ENCODE data around the gene TRAPPC3. TPM values are rescaled to one million over a fixed set of nuclear protein-coding genes. Genes with fewer than 3 reads are reported as not detected.
"Not testable (repeated sequence)": the region's sequence is repeated elsewhere in the genome, so short reads cannot be mapped to it uniquely, and the experiment has no call there.

Gene TRAPPC3
- total RNA-seq, 1 donor from 2014 or later, result 106 TPM

DNA sequence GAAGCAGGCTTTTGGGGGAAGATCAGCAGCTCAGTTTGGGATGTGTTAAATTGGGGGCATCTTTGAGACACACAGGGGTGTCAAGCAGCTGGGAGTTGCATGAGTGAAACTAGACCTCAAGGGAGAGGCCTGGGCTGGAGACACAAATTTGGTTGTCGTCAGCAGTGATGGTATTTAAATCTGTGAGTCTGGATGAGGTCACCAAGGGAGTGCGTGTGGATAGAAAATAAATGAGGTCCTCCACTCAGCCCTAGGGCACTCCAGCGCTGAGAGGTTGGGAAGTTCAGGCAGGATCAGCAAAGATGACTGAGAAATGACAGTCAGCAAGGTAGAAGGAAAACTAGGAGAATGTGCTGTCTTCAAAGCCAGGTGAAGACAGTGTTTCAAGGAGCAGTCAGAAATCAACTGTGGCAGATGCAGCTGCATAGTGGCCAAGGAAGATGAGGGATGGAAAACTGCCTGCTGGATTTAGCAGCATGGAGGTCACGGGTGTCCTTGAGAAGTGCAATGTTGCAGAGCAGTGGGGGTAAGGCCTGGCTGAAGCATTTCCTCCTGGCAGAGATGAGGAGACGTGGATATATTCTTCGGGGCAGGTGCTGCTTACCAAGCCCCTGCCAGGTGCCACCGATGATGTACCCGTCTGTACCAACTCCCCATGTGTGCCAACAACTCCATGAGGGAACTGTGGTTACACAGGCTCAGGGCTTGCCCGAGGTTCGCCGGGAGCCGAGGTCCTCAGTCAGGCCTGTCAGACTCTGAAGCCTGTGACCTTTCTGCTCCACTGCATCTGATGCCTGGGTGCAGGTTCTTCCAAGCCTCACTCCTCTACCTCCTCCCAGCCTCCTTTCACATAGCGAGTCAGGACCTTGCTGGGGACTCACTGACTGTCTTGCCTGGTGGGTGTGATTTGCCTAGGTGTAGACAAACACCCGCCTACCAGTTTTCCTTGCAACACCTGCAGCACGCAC, 17.9 kb upstream of the TRAPPC3 start:
- DNase-seq (ENCODE audit: low read depth, low spot score), result no peak

DNA sequence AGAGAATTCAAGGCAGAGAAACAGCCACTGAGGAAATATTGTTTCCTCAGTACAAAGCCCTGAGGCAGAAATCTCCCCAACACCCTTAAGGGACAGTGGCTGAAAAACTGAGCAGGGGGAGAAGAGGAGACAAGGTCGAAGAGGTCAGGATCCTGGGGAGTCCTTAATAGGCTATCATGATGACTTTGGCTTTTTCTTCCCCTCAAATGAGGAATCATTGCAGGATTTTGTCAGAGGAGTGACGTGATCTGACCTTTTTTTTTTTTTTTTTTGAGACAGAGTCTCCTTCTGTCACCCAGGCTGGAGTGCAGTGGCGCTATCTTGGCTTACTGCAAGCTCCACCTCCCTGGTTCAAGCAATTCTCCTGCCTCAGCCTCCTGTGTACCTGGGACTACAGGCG, 16.9 kb upstream of the TRAPPC3 start:
- DNase-seq (ENCODE audit: low read depth, low spot score), result no peak

DNA sequence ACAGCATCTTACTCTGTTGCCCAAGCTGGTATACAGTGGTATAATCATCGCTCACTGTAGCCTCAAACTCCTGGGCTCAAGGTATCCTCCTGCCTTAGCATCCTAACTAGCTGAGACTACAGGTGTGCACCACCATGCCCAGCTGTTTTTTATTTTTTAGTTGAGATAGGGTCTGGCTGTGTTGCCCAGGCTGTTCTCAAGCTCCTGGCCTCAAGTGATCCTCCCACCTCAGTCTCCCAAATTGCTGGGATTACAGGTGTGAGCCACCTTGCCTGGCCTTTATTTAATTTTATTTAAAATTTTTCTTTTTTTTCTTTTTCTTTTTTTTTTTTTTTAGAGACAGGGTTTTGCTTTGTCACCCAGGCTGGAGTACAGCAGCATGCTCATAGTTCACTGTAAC, 15.9 kb upstream of the TRAPPC3 start:
- no peak for DNase-seq (ENCODE audit: low read depth, low spot score)

DNA sequence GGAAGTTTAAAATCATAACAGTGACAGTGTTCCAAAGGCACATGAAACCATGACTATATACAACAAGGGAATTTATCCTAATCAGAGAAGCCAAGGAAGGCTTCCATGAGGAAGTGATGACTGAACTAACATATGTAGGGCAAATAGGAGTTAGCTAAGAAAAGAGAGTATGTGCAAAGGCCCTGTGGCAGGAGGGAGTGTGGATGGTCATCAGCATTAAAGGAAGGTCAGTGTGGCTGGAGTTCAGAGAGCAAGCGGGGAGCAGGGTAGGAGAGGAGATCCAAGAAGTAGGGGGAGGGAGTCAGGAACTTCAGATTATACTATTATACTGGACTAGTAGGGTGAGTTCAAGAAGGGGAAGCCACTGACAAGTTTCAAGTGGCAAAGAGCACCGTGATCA, 15.1 kb upstream of the TRAPPC3 start:
- DNase-seq (ENCODE audit: low read depth, low spot score), result no peak

DNA sequence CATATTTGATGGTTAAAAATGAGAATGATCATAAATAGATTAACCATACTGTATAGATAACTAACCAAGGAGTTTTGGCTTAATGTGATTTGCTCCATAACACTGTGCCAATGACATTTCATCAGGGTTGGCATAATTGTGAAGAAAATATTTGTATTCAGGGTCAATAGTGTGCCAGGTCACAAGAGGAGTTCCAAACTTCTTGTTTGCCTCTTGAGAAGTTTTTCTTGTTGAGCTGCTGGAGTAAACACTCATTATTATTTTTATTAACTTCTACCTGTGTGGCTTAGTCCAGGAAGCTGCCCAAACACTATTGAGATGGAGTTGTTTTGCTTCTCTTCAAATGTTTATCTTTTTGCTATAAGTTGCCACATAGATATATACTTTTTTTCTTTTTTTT, 14.1 kb upstream of the TRAPPC3 start:
- DNase-seq (ENCODE audit: low read depth, low spot score), result no peak

DNA sequence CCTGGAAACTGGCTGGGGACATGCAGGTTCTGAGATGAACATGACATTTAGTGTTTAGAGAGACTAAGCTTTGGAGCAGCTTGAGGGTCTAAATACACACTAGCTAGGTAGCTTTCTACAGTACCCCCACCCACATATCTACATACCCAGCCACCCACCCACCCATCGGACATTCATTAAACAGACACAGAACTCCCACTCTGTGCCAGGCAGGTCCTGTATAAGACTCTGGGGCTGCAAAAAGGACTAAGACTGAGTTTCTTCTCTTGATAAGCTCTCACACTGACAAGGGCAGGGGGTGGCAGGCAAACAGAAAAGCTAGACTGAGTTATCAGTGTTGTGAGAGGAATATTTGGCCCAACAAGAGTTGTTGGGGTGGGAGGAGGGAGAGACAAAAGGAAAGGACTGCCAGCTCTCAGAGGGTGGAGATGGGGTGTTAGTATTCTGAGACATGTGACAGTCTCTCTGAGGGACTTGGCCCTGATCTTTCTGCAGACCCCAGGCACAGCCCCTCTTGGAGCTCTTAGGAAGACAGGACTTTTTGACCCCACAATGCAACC, 13.5 kb upstream of the TRAPPC3 start:
- no peak for DNase-seq (ENCODE audit: low read depth, low spot score)

DNA sequence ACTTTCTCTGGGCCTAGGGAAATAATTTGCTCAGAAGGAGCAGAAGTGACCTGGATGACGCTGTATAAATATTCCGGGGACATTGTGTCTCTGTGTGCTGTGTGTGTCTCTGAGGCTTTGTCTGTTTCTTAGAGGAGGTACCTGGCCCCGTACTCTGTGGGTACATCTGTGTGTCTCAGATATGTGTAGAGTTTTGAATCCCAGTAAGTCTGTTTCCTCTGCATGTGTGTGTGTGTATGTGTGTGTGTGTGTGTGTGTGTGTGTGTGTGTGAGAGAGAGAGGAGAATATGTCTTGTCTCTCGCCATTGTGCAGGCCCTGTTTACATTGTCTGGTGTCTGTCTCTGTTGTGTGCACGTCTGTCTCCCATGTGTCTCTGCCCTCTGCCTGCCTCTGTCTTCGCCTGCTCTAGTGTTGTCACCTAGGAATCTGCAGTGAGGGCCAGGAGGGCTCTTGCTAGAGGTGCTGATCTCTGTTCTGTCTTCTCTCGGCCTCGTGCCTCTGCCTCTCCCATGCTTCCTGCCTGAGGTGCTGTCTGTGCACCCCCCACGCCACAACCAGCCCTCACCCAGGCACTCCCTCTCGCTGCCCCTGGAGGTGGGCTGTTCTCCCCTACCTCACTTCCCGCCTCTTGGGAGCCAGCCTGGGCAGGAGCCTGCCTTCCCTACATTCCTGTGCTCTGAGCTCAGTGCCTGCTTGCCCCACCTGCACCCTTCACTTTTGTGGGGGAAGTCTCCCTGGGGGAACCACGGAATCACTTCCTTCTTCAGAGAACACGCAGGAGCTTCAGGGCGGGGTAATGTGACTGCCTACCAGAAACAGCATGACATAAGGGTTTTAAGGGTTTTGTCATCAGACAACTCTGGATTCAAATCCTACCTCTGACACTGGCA, 12.6 kb upstream of the TRAPPC3 start:
- DNase-seq (ENCODE audit: low read depth, low spot score), result no peak

DNA sequence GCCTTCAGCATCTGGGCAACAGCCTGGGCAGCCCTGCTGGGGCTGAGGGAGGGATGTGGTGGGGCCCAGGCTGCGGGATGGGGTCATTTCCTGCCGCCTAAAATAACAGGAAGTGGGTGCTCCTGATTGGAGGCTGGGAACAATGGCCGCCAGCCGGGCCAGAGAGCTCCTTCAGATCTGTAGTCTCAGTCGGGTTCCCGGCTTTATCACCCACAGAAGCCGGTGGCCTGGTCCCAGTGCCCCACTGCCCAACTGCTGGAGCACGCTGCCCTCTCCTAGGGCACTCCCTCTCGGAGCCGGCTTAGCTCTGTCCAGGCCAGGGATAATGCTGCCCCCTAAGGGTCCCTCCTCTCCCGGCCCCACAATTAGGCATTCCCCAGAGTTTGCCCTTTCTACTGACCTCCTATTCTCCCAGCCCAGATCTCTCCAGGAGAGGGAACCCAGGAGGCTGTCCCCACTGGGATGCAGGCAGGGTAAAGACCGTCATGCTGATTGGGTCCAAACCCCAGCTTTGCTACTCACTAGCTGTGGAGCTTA, 11.7 kb upstream of the TRAPPC3 start:
- no peak for DNase-seq (ENCODE audit: low read depth, low spot score)

DNA sequence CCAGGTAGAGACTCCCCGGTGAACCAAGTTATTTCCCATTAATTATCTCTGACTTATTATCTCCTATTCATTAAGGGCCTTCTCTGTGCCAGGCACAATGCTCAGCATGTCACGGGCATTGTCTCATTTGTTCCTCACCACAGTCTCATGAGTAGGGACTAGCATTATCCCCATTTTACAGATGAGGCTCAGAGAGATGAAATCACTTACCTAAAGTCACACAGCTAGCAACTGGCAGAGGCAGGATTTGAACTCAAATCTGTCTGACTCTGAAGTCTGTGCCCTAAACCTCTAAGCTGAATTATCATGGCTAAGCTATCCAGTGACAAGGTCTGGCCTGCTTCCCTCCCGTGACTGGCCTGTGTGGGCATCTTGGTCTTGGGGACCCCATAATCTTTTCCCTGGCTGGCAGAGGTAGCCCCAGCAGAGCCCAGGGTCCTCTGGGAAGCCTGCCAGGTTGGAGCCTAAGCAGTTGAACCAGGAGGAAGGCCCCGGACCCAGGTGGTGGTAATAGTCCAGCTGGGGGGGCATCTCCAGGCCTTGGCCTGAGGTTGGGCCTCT, 11.2 kb upstream of the TRAPPC3 start:
- DNase-seq (ENCODE audit: low read depth, low spot score), result no peak

DNA sequence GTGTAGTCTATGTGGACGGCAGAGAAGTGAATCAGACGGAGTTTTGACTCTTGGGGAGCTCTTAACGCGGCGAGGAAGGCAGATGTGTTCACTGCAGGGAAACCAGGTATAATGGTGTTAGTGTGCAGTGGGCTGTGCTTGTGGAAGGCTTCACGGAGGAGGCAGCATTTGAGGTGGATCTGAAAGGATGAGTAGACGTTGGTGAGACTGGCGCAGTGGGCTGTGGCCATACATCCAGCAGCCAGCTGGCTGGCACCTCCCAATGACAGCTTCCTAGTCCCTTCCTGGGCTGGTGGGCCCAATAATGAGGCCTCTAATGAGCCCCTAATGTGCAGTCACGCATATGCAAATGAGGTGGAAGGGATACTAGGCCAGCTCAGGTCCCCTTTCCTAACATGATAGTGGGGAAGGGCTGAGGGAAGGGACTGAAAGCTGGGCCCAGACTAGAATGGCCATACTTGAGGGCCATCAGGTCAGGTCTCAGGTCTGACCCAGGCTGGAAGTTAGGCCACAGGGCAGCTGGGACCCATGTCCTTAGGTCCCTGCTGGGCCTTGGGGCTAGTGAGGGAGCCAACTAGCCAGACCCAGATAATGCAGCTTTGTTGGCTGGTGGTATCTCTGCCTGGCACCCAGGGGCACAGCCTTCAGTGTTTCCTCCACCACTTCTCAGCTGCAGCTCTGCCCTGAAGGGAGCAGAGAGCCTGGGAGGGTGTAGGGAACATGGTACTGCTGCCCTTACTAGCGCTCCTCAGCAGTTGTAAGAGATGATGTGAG, 10.5 kb upstream of the TRAPPC3 start:
- no peak for DNase-seq (ENCODE audit: low read depth, low spot score)

DNA sequence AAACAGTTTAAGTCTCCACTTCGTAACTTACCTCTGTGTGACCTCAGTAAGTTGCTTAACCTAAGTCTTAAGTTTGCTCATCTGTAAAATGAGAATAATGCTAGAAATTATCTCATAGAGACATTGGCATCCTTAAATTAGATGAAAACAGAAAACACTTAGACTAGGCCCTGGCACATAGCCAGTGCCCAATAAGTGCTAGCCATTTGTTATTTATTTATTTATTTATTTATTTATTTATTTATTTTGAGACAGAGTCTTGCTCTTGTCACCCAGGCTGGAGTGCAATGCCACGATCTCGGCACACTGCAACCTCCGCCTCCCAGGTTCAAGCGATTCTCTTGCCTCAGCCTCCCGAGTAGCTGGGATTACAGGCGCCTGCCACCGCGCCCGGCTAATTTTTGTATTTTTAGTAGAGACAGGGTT, 9.6 kb upstream of the TRAPPC3 start:
- not testable (repeated sequence) for DNase-seq (ENCODE audit: low read depth, low spot score)

DNA sequence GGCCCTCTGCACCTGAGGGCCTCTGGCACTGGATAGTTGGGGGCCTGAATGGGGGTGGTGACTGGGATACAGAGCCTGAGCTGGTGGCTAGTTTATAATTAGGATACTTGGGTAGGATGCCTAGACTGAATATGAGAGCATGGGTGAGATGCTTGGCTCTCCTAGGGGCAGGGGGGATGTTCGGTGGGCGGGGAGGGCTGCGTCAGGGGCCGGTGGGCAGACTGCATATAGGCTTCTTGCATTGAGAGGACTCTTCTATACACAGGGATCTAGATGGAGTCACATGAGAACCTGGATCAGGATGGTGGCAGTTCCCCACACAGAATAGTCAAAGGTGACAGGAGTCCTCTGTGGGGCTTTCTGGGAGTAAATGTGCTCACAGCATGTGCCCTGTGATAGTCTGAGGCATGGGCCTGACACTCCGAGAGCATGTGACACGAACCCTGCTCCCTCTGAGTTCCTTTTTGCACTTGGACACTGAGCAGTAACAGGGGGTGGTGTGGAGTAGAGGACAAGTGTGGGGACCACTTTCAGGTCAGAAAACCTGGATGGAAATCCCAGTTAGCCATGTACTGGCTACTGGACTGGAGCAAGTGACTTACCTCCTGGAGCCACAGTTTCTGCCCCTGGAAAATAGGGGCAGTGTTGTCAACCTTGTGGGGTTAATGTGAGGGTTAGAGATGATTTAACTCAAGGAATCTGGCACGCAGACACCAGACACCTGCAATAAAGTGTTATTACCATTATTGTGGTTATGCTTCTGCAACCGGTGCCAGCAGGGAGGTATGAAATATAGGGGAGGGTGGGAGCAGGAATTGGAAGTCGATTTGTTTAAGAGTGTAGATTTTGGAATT, 8.9 kb upstream of the TRAPPC3 start:
- DNase-seq (ENCODE audit: low read depth, low spot score), result no peak

DNA sequence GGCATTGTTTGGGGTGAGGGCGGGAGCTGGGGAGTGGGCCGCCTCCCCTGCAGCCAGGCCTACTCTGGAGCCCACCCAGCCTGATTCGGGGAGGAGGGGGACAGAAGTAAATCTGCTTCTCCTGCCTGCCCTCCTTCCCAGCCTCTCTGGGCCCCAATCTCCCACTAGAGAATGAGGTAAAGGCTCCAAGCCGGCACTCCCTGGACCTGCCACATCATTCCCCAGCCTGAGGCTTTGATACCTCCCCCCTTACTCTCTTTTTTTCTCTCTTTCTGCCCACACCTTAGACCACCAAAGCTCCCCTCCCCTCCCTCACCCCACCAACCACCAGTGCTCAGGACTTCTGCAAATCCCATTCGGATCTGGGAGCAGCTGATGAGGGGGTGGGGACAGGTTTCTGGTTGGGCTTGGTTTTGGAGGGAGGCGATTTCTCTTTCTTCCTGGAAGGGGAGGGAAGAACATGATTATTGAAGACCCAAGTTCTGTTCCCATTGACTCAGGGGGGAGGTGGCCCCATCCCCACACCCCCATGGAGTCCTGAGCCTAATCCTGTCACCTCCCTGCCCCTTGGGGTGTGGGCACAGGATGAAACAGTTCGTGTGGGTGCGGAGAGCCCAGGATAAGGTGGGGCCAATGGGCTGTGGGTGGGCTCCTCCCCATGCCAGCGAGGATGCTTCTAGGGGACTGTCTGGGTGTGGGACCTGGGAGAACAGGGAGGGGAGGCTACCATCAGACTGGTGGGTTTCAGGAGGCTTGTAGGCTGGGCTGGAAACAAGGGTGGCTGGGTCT, 8.0 kb upstream of the TRAPPC3 start:
- DNase-seq (ENCODE audit: low read depth, low spot score), result no peak

DNA sequence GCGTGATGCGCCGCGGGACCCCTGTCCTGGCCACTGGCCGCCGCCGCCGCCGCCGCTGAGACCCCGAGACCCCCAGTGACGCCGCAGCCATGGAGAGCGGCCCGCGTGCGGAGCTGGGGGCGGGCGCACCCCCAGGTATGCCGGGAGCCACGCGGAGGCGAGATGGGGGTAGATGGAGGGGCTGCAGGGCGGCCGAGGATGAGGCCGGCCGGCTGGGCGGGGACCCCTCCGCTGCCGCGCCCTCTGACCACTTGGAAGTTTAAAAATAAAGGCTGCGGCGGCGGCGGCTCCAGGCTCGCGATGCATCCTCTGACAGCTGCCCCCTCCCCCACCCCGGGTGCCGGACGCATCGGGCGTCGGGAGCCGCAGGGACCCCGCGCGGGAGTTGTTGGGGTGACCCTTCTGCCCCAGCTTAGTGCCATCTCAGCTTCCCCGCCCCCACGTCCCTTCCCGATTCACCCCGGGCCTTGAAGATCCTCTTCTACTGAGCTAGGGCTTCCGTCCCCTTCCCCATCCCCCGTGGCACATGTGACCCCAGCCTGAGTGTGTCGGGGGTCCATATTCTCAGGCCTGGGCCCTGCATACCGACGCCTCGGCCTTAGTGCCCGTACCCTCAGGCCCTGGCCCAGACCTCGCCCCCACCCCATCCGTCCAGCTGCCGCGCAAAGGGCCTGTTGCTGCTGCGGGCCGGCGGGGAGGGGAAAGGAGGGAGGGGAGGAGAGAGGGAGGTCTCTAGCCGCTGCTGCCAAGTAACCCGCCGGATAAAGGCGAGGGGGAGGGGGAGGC, 7.2 kb upstream of the TRAPPC3 start:
- no peak for DNase-seq (ENCODE audit: low read depth, low spot score)

DNA sequence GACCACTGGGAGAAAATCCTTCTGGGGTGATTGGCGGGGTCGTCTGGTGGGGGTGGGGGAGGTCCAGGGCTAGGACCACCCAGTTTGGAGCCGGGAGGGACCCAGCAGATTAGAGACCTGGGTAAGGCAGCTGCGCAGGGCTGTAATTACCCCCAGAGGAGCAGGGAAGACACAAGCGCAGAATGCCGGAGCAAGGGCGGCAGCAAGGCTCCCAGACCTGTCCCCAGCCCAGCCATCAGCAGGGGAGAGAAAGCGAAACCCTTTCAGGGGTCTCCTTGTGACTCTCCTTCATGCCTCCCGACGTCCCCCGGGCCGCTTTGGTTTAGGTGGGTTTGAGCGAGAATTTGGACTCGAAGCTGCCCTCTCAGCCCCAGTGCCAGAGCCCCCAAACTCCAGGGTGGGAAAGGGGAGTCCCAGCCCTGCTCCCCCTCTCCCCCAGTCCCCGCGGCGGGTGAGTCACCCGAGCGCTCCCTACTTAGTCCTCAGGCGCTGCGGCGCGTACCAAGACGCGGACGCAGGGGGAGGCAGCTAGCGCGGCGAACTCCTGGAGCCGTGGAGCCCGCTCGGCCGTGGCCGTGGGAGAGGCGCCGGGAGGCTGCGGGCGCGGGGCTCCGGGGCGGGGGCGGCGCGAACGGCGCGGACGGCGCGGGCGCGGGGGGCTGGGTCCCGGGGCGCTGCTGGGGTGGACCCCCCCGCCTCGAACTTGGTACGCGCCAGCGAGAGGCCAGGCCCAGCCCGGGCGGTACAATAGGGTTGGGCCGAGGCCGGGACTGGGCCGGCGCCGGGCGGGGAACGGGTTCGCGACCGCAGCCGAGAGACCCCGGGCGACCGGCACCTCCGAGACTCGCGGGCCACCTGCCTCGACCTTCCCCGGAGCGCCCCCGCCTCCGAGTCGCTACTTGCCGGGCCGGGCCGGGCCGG, 6.4 kb upstream of the TRAPPC3 start, which contains the start of gene MAP7D1:
Gene MAP7D1 (plus strand): TSS at position 753 of the 921 bp plus-strand sequence. CDS start 258 bp downstream, outside the sequence.
- no peak for DNase-seq (ENCODE audit: low read depth, low spot score)

DNA sequence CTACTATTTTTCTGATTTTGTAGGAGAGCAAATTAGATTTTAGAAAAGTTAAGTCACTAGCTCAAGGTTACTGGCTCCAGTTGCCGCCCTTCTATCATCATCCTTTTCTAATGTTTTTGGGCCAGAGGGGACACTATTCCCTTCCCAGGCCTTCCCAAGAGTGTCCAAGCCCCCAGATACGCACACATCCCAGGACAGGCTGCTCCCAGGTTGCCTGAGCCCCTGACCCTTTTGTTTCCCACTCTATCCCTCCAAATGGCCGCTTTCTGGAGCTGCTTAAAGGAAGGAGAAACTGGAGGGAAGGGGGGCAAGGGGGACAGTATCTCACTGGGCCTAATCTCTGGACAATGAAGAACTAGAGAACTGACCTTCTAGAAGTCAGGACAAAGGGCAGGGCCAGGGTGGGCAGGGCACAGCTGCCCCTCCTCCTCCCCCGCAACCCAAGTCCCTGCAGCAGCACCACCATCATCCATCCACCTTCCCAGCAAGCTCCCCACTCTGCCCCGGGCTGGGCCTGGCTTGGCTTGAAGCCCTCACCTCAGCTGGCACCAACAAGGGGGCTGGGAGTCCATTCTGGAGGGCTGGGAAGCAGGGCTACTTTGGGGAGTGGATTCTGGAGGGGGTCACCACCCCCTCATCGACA, 5.6 kb upstream of the TRAPPC3 start:
- DNase-seq (ENCODE audit: low read depth, low spot score), result no peak

Data from pulmonary artery endothelial cell (primary cell).